ENCODE measurements around the gene STOM.

The STOM gene

GRCh38 chr9:121367306-121368137 lies 2.5 kb downstream of the STOM start:
- ChIA-PET POLR2A (no interaction called here), CTCF (interaction anchor here (0.6 kb wide), 1 partner anchor 32 kb away, joined by 3 read pairs; no protein-coding TSS in a partner anchor)
- no peak for TF ChIP-seq NFRKB (IDR thresholded peaks at IDR 0.05)
- TF ChIP-seq FOXK2 (IDR thresholded peaks at IDR 0.05): no peak
- no peak for TF ChIP-seq HDGF (IDR thresholded peaks at IDR 0.05; ENCODE audit: borderline replicate concordance)
- no peak for TF ChIP-seq FOXA1 (IDR thresholded peaks at IDR 0.05)
- no peak for TF ChIP-seq ELF4 (IDR thresholded peaks at IDR 0.05)
- no peak for DNase-seq (ENCODE audit: extremely low spot score)

GRCh38 chr9:121366611-121367192 lies 3.3 kb downstream of the STOM start:
- ChIA-PET CTCF (interaction anchor here (0.6 kb wide), 1 partner anchor 33 kb away, joined by 3 read pairs; no protein-coding TSS in a partner anchor), POLR2A (no interaction called here)
- TF ChIP-seq FOXM1 (IDR thresholded peaks at IDR 0.05; ENCODE audit: borderline replicate concordance): no peak
- no peak for TF ChIP-seq TARDBP (IDR thresholded peaks at IDR 0.05)
- no peak for TF ChIP-seq BHLHE40 (IDR thresholded peaks at IDR 0.05; ENCODE audit: borderline replicate concordance)
- TF ChIP-seq L3MBTL2 (conservative IDR thresholded peaks at IDR 0.05): no peak
- no peak for TF ChIP-seq ZNF384 (IDR thresholded peaks at IDR 0.05)
- TF ChIP-seq SP1 (IDR thresholded peaks at IDR 0.05): no peak
- TF ChIP-seq PKNOX1 (IDR thresholded peaks at IDR 0.05): no peak
- no peak for DNase-seq (ENCODE audit: extremely low spot score)

GRCh38 chr9:121365564-121365963 lies 4.5 kb downstream of the STOM start:
- CTCF ChIA-PET: interaction anchor here (0.7 kb wide), 1 partner anchor 22 kb away, joined by 3 read pairs; no protein-coding TSS in a partner anchor
- DNase-seq (ENCODE audit: extremely low spot score): no peak
- TF ChIP-seq L3MBTL2 (conservative IDR thresholded peaks at IDR 0.05) (no peak), LEF1 (IDR thresholded peaks at IDR 0.05; ENCODE audit: borderline replicate concordance) (no peak), TARDBP (IDR thresholded peaks at IDR 0.05) (no peak), FOXK2 (IDR thresholded peaks at IDR 0.05) (no peak), CTBP1 (IDR thresholded peaks at IDR 0.05; ENCODE audit: borderline replicate concordance) (no peak), ZNF384 (IDR thresholded peaks at IDR 0.05) (no peak), FOXA1 (IDR thresholded peaks at IDR 0.05) (no peak), SUZ12 (IDR thresholded peaks at IDR 0.05) (no peak), PKNOX1 (IDR thresholded peaks at IDR 0.05) (no peak), BHLHE40 (IDR thresholded peaks at IDR 0.05; ENCODE audit: borderline replicate concordance) (no peak), FOXM1 (IDR thresholded peaks at IDR 0.05; ENCODE audit: borderline replicate concordance) (no peak), HDGF (IDR thresholded peaks at IDR 0.05; ENCODE audit: borderline replicate concordance) (no peak)
- POLR2A ChIA-PET: no interaction called here

GRCh38 chr9:121364886-121365285 lies 5.2 kb downstream of the STOM start:
- DNase-seq (ENCODE audit: extremely low spot score): no peak
- ChIA-PET CTCF (no interaction called here), POLR2A (interaction anchor here (0.9 kb wide), 1 partner anchor 8 kb away, joined by 4 read pairs; no protein-coding TSS in a partner anchor)
- TF ChIP-seq PKNOX1 (IDR thresholded peaks at IDR 0.05) (no peak), TARDBP (IDR thresholded peaks at IDR 0.05) (no peak), L3MBTL2 (conservative IDR thresholded peaks at IDR 0.05) (no peak), ELF4 (IDR thresholded peaks at IDR 0.05) (no peak), CTBP1 (IDR thresholded peaks at IDR 0.05; ENCODE audit: borderline replicate concordance) (no peak), SUZ12 (IDR thresholded peaks at IDR 0.05) (no peak), SP1 (IDR thresholded peaks at IDR 0.05) (no peak), ARNT (IDR thresholded peaks at IDR 0.05) (no peak), BHLHE40 (IDR thresholded peaks at IDR 0.05; ENCODE audit: borderline replicate concordance) (no peak), NFRKB (IDR thresholded peaks at IDR 0.05) (no peak)

GRCh38 chr9:121364077-121364476 lies 6.0 kb downstream of the STOM start:
- TF ChIP-seq NFRKB (IDR thresholded peaks at IDR 0.05): no peak
- TF ChIP-seq CTBP1 (IDR thresholded peaks at IDR 0.05; ENCODE audit: borderline replicate concordance): no peak
- CTCF ChIA-PET: no interaction called here
- POLR2A ChIA-PET: interaction anchor here (0.9 kb wide), 1 partner anchor 9 kb away, joined by 4 read pairs; no protein-coding TSS in a partner anchor
- DNase-seq (ENCODE audit: extremely low spot score): no peak

- no peak for DNase-seq (ENCODE audit: extremely low spot score)
- ChIA-PET CTCF (no interaction called here), POLR2A (no interaction called here)
- no peak for TF ChIP-seq ARNT (IDR thresholded peaks at IDR 0.05)
- no peak for TF ChIP-seq PKNOX1 (IDR thresholded peaks at IDR 0.05)
- no peak for TF ChIP-seq SUZ12 (IDR thresholded peaks at IDR 0.05)
- TF ChIP-seq FOXA1 (IDR thresholded peaks at IDR 0.05): no peak
- no peak for TF ChIP-seq FOXK2 (IDR thresholded peaks at IDR 0.05)
- TF ChIP-seq HDGF (IDR thresholded peaks at IDR 0.05; ENCODE audit: borderline replicate concordance): no peak
- no peak for TF ChIP-seq FOXM1 (IDR thresholded peaks at IDR 0.05; ENCODE audit: borderline replicate concordance)
- TF ChIP-seq ZNF384 (IDR thresholded peaks at IDR 0.05): no peak
- TF ChIP-seq ELF4 (IDR thresholded peaks at IDR 0.05): no peak
- no peak for TF ChIP-seq LEF1 (IDR thresholded peaks at IDR 0.05; ENCODE audit: borderline replicate concordance)
- TF ChIP-seq CTBP1 (IDR thresholded peaks at IDR 0.05; ENCODE audit: borderline replicate concordance): no peak
- no peak for TF ChIP-seq NFRKB (IDR thresholded peaks at IDR 0.05)
- TF ChIP-seq BHLHE40 (IDR thresholded peaks at IDR 0.05; ENCODE audit: borderline replicate concordance): no peak
- no peak for TF ChIP-seq TARDBP (IDR thresholded peaks at IDR 0.05)
- TF ChIP-seq SP1 (IDR thresholded peaks at IDR 0.05): no peak
Observed at GRCh38 chr9:121363622-121363961, 6.5 kb downstream of the STOM start.

Measured in HEK293T (cell line).